Left renal cortex interstitium (tissue), 4 donors: ENCODE data around the gene KRT36. TPM values are rescaled to one million over a fixed set of nuclear protein-coding genes. Genes with fewer than 3 reads are reported as not detected.

ENCODE experiments used
- DNase-seq, 4 donors: peaks; one replicate each; pipeline ENCODE4 v3.0.0-alpha.2; 2013; ENCODE audit warnings: low read depth in 4 of 4, low spot score in 2 of 4, missing footprints in 1 of 4
- polyA plus RNA-seq, 4 donors: library from polyadenylated mRNA; unstranded; fragments of 120-200 nt; gene quantifications; one replicate each; pipeline ENCODE4 v1.2.1, GENCODE V29; 2013; ENCODE audit not compliant: insufficient read length in 4 of 4

KRT36 gene
- polyA plus RNA-seq, 4 donors: not detected

DNA sequence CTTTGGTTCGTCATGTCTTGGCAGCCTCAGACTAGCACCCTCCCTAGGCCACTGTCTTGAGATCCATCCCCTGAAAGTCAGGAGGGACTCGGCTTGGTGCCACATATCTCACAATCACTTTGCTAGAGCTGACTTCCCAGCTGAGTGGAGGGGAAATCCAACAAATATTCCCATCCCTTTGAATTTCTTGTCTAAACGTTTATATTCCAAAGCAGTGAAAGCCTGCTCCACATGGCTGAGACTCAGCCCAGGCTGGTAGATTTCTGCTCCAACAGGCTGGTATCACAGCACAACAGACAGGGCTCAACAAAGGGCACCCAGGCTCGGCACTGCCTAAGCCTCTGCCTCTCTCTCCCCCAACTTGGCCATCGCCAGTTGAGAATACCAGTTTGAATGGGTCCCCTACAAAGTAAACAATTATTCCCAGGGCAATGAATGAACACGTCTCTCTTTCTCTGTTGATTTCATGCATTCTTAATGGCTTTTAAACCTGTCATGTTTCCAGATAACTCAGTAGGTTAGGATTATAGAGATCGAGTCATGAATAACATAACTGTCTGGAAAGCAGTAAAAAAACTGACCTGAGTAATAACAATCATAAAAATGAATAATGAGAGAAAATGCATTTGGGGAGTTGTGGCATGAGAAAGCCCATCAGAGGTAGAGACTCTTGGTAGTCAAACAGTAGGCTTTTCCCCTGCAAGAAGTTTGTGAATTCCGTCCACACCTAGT lies 14.7 kb upstream of the KRT36 start:
- no peak for DNase-seq

DNA sequence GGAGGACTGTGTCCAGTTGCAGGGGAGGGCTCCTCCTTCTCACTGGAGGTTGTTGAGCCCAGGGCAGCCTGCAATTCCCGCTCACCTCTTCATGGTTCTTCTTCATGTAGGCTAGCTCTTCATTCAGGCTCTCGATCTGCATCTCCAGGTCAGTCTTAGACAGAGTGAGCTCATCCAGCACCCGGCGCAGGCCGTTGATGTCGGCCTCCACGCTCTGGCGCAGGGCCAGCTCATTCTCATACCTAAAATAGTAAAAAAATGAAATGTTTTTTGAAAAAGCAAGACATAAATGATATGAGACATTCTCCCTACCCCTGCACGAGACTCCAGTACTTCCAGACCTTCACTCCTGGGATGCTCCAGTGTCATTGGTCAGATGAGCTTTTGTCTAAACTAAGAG lies 13.5 kb upstream of the KRT36 start:
- DNase-seq: no peak

DNA sequence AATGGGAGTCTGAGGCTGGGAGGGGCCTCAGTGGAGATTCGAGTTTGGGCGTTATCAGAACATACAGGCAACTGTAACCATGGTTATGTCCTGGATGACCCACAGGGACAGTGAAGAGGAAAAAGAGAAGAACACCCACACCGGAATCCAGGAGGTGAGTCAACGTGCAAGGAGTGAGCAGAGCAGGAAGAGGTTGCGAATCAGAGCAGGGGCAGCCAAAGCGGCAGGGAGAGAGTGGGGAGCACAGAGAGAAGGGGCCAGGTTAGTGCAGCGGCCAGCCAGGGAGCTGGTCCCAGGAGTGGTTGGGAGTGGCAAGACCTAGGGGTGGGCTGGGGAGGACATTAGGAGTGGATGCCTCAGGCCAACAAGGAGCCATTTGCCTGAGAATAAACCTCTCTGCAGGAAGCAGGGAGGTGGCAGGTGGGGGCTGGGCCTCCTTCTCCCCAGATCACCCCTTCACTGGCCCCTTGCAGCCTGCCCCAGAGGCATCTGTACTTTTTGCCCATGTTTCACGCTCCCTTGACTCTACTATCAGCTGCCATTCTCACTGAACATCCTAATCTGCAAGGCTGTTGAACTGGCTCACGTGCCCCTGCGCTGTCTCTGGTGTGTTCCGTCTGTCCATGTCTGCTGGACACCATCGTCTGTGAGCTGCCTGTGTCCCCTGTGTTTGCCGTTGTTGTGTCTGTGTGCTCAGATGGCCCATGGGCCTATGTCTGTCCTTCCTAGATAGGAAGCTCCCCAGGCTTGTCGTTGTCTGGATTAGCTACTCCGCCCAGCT lies 10.6 kb upstream of the KRT36 start:
- DNase-seq: no peak

DNA sequence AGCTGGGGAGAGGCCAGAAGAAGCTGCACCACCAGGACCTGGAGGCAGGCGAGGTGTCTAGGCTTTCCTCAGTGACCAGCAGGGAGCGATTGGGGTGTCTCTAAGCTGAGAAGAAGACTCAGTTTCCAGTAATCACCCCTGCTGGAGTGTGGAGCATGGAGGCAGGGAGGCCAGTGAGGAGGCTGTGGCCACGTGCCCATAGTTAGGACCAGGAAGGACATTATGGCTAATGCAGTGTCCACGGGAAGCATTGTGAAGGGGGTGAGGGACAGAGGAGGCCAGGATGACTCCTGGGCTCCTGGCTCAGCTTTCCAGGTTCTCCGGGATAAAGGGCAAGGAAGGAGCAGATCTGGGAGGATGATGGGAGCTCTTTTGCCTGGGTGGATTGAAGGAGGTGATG lies 10.0 kb upstream of the KRT36 start:
- no peak for DNase-seq

DNA sequence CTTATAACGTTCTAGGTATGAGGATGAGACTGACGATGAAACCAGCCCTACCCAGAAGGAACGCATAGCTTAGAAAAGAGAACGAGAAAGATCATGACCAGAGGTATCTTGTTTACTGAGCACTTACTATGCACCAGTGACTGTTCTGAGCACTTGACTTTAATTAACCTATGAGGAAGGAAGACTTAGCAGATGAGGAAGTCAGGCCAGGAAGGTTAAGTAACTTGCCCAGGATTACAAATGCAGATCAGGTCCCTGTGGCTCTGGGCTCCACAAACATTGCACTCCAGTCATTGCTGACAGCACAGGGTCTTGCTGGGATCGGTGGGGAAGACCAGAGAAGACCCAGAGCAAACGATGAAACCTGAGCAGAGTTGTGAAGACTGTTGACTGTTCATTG lies 8.6 kb upstream of the KRT36 start:
- DNase-seq: no peak

DNA sequence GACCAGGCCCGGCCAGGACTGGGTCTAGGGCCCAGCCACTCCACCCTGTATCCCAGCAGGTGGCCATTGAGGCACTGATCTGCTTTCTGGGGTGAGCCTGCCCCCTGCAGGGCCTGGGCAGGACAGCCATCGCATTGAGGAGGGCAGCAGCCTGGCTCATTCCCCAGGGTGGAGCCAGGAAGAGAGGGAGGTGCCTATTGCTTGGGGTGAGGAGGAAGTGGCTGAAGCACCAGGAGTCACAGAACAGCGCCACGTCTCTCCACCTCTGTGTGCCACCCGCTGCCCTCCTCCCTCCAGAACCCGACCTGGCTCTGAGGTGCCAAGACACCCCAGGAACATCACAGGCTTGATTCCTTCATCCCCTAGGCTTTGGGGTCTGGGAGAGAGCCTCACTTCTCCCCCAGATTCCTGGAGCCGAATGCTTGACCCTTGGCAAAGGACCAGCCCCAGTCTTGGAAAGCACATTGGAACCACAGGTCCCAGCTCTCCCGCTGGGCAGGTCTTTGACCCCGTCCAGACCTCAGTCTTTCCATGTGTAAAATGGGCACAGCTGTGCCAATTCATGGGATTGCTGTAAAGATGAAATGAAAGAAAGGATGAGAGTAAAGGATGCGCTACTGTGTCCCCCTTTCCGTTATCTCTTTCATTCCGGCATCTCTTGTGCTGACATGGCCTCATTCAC lies 7.2 kb upstream of the KRT36 start:
- DNase-seq: peak in 2 of 4 donors; percentile 21 to 48

DNA sequence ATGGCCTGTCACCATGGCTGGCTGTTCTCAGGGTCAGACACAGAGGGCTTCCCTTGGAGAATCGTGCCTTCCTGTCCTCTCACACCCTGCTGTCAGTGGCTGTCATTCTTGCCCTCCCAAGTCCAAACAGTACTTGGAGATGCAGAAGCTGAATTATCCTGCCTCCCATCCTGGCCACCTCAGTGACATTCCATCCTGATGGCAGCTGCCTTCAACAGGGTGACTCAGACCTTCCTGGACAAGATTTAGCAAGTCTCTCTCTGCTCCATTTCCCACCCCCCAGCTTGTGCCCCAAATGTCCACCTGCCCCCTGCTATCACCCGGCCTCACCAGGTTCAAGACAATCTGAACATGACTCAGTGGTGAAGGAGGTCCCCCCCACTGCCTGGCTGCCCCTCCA lies 4.8 kb upstream of the KRT36 start:
- no peak for DNase-seq

DNA sequence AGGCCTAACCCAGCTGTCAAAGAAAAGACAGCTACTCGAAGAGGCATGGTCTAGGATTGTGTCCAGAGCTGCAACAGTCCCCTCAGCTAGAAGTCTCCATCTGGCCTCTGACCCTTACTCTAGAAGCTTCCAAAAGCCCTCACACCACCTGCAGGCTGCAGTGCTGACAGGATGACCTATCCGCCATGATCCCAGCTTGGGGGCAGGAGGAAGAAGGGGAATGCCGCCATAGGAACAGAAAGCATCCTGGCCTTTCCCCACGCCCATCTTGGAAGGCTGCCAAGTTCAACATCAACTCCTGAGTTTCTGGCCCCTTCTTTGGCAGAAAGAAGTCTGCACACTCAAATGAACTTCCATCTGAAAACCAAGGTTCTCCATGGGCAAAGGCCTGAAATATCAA lies 3.1 kb upstream of the KRT36 start:
- DNase-seq: peak in 1 of 4 donors; percentile 36

DNA sequence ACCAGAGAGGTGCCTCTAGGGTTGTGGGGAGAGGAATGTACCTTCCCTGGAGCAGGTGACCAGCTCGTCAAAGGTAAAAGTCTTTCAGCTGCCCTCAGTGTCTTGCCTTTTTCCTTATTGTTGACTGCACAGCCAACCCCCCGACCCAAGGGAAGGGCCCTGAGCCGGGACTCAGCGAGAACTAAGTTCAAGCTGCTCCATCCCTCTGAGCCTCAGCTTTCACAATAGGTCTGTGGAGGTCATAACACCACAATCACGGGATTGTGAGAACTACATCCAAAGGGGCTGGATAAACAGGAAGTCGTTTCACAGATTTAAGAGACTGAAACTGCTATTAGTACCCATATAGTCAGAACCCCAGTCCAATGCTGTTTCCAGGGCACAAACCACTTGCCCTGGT lies 2.6 kb upstream of the KRT36 start:
- no peak for DNase-seq

DNA sequence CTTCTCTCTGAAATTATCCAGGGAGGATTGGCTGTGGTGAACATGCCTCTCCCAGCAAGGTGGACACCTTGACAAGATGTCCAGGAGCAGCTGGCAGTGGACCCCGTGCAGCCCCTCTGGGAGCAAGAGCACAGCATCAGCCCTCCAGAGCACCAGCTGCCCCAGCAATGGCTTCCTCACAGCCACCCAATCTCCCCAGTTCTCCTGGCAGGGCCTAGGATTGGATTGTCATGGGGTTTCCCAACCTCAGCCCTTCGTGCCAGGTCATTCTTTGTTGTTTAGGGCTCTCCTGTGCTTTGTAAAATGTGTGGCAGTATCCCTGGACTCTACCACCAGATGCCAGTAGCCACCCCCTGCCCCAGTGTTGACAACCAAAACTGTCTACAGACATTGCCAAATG lies 1.8 kb upstream of the KRT36 start:
- DNase-seq: no peak

DNA sequence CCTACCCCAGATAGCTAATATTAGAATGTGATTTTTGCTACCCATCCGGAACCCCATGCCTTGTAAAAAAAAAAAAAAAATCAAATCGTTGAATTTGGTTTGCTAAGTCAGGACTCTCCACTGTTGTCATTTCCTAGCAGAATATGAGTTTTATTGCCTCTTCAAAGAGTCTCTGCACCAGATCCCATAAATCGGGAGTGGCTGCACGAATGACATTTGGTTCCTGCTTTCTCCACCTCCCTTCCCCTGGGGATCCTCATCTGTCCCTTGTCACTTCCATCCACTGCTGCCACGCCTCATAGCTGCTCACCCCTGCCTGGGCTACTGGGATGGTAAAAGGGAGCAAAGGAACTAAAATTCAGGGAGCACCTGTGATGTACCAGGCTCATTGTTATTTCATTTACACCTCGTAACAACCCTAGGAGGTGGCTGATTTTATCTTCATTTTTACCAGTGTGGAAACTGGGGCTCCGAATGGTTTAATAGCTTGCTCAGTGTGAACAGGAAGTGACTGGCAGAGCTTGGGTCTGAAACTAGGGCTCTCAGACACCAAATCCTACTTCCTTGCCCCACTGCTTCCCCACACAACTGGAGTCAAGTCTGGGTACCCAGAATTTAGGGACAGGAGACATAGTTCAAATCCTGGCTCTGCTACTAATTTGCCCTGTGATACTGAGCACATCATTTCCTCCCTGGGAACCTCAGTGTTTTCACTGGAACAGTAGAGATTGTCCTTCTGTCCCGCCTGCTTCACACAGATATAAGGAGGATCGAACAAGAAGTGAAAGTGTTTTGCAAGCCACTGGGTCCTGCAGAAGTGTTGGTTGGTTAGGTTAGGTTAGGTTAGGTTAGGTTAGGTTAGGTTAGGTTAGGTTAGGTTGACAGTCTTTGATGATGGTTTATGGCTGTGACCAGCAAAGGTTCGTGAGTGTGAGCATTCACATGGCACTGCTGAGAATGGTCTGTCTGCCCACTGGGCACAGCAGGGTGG lies 585 bp upstream of the KRT36 start:
- no peak for DNase-seq

DNA sequence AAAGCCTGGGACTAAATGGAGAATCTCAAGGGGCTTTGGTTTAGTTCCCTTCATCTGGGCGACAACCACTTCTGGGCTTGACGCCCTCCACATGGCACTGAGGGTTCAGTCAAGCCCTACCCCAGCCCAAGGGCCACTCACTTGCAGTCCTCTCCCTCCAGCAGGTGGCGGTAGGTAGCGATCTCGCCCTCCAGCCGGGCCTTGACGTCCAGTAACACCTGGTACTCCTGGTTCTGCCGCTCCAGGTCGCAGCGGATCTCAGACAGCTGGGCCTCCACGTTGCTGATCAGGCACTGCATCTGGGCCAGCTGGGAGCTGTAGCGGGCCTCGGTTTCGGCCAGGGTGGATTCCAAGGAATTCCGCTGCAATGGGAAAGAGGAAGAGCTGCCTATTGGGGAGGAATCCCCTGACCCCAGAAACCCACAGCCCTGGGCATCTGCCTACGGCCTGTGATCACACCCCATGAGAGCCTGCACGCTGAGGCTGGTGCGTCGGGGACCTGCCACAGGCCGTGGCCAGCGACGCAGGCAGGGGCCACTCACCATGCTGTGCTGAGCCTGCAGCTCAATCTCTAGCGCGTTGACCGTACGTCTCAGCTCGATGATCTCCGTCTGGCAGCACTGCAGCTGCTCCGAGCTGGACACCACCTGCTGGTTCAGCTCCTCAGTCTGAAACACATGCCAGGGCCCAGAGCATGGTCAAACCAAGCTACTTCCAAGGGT lies 2.7 kb downstream of the KRT36 start:
- DNase-seq: no peak

DNA sequence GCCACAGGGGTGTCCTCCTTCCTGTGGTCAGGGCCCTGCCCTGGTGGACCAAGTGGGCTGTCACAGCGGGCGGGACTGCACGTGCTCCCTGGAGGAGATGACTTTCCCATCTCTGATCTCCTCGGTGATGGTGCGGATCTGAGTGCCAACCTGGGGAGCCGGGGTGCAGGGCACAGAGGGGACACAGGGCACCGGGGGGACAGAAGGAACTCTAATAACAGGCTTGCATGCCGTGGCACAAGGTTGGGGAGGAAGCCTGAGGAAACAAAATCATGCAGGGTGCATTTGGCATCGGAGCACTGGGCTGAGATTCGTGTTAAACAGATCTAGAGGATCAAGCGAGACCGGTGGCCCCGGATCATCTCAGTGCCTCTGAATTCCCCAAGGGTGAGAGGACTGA lies 3.4 kb downstream of the KRT36 start:
- no peak for DNase-seq

DNA sequence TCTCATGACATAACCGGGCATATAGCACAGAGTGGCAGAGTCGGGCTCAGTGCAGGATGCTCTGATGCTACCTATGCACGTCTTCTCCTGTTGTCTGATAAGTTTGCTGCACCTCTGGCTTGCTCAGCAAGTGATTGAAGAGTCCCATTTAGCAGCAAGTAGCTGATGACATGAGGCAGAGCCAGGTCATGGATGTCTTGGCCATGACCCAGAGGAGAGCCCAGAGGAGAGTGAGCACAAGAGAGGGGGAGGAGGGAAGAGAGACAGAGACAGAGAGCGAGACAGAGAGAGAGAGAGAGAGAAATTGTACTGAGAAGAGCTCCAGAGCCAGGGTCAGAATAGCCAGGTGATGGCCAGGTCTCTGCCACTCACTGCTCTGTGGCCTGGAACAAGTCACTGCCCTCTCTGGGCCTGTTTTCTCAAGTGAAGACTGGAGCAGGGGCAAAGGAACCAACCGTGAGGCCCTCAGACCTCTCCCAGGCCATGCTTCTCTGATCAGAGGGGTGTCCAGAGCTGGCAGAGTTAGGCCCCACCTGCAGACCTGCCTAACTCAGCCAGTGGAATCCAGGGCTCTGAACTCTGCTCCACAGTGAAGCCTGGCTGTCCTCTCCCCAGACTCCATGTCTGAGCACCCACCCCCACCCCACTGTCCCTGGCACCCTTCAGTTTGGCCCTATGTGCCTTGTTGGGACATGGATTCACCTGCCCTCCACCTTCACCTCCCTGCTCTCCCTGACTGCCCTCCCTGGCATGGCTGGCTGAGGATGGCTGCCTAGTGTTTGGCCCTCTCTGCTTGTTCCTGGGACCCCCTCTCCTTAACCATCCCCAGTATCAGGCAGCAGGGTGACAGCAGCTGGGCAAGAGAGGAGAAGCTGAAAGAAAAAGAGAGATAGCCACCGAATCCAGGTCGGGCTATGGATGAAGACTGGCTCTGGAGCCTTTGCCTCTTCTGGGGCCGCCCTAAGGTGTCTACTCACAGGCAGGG lies 4.5 kb downstream of the KRT36 start:
- no peak for DNase-seq

DNA sequence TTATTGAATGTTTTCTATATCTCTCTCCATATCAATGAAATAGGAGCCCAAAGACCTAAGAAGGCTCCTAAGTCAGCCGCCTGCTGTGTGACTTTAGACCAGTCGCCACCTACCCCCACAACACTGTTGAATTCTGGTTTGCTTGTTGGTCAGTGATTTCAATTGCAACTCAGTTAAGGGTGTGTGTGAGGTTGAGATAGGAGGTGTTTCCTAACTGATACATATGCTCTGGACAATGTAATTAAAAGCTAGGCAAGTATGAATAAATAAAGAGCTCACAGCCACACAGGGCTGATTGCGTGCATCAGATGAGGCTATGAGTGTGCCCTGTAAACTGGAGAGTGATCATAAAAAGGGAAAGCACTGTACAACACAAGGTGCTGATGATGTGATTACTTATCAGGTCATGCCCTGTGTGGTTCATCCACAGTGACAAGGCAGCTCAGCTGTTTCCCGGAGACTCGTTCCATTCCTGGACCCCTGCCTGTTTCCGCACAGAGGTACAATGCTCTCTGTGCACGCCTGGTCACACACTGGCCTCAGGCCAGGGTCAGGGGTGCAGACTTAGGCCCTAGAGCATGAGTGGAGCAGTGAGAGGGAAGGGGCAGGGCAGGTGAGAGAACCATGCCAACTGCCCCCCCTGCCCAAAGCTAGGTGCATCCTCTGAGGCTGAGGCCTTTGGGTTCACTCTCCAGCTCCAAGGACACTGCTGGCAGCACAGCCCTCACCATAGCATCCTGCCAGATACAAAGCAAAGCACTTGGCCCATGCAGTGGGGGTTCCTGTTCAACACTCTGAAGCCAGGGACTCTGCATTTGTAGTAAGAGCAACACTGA lies 5.5 kb downstream of the KRT36 start:
- no peak for DNase-seq

DNA sequence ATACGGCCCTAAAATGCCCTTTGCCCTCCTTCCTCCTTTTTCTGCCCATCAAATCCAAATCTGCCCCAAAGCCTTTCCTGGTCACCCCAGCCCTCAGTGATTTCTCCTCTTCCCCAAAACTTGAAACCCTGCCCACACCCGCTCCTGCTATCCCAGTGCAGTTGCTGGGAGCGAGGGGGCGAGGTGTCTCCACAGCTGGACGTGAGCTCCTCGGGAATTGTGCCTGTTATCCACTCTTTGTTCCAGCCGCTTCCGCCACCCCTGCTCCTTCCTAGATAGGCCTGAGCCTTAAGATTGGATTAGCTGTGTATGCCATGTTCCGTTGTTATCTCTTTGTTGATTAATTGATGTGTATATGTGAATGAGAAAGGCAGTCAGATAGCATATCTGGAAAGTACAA lies 6.2 kb downstream of the KRT36 start:
- DNase-seq: no peak

DNA sequence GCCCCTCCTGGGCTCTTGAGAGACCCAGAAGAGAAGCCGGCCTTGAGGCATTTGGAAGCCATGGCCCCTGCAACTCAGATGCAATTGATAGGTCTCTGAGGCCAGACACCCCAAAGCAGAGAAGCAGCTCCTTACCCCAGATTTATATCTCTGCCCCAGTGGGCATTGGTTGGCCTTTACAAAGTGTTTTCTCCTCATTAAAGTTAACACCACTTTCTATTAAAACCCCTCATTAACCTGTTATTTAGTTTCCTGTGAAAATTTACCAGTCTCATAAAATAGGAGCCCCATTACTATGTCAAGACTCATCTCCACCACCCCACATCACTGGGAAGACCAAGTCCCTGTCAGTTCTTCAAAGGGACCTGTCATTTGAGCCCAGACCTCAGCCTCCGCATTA lies 8.7 kb downstream of the KRT36 start, which contains the start of gene KRT35:
KRT35 (minus strand) TSS at position 116 of the 400 bp plus-strand sequence; CDS start at position 62, 54 bp downstream.
- DNase-seq: peak in 2 of 4 donors; percentile 13 to 14

DNA sequence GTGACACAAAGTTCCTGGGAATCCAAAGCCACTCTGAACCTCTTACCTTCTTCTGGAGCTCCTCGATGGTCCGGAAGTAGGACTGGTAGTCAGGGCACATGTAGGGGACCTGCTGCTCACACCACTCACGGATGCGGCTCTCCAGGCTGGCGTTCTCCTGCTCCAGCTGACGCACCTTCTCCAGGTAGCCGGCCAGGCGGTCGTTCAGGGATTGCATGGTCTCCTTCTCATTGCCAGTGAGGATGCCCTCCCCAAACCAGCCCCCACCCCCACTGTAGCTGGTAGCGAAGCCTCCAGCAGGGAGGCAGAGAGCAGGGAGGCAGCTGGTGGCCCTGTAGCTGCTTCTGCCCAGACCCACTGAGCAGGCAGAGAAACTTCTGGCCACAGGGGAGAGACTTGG lies 9.1 kb downstream of the KRT36 start:
- no peak for DNase-seq
